Keratinocyte (primary cell): ENCODE measurements around the gene CPEB3. TPM values are rescaled to one million over a fixed set of nuclear protein-coding genes. Genes with fewer than 3 reads are reported as not detected.

Source experiments
- DNase-seq: peaks from one replicate; pipeline ENCODE4 v3.0.0-alpha.2; 2011; ENCODE audit warnings: low read depth, missing footprints, low spot score
- FAIRE-seq: peaks from 2 replicates; lab custom pipeline; 2011; peaks lifted over from hg19 to GRCh38; lab: Jason Lieb, UNC
- H2AFZ ChIP-seq: 2 replicates; pipeline ENCODE4 v1.6.0; 2012; ENCODE audit warnings: low read length, control low read depth, inconsistent platforms; ENCODE audit not compliant: control insufficient read depth
- H3K27ac ChIP-seq: 2 replicates; pipeline ENCODE4 v1.5.1; 2011; ENCODE audit warnings: low read length; ENCODE audit not compliant: control insufficient read depth, insufficient read depth
- H3K27me3 ChIP-seq: 3 replicates; pipeline ENCODE4 v1.6.0; 2011; ENCODE audit warnings: low read length; ENCODE audit not compliant: control insufficient read depth, insufficient read depth; ENCODE audit errors: extremely low read depth
- H3K36me3 ChIP-seq, 2 experiments: 2 replicates in 1 of 2; 3 replicates in 1 of 2; pipeline ENCODE4 v1.5.1; 2011; ENCODE audit warnings: low read length in 2 of 2, mild to moderate bottlenecking in 1 of 2; ENCODE audit not compliant: control insufficient read depth in 2 of 2, insufficient read depth in 2 of 2; ENCODE audit errors: extremely low read depth in 1 of 2
- H3K4me1 ChIP-seq: 3 replicates; pipeline ENCODE4 v1.5.1; 2011; ENCODE audit warnings: low read length; ENCODE audit not compliant: control insufficient read depth, insufficient read depth; ENCODE audit errors: extremely low read depth
- H3K4me2 ChIP-seq: 3 replicates; pipeline ENCODE4 v1.6.0; 2011; ENCODE audit warnings: low read depth, low read length; ENCODE audit not compliant: control insufficient read depth, insufficient read depth; ENCODE audit errors: extremely low read depth
- H3K4me3 ChIP-seq, 3 experiments: fragments of 200-600 bp in 1 of 3; sonication (generic) in 1 of 3; 2 replicates in 2 of 3; 3 replicates in 1 of 3; pipeline ENCODE4 v1.5.1; 2011 to 2016; ENCODE audit warnings: low read length in 3 of 3, mild to moderate bottlenecking in 3 of 3, control low read depth in 2 of 3, inconsistent platforms in 1 of 3, low read depth in 1 of 3, mixed read lengths in 1 of 3, mixed run types in 1 of 3, moderate library complexity in 1 of 3; ENCODE audit not compliant: control insufficient read depth in 2 of 3, insufficient read depth in 2 of 3; ENCODE audit errors: extremely low read depth in 1 of 3
- H3K79me2 ChIP-seq: 2 replicates; pipeline ENCODE4 v1.6.0; 2012; ENCODE audit warnings: low read length; ENCODE audit not compliant: control insufficient read depth, insufficient read depth
- H3K9ac ChIP-seq: 3 replicates; pipeline ENCODE4 v1.6.0; 2011; ENCODE audit warnings: low read length; ENCODE audit not compliant: control insufficient read depth, insufficient read depth; ENCODE audit errors: extremely low read depth
- H3K9me1 ChIP-seq: 3 replicates; pipeline ENCODE4 v1.6.0; 2011; ENCODE audit warnings: low read length; ENCODE audit not compliant: control insufficient read depth, insufficient read depth; ENCODE audit errors: extremely low read depth
- H3K9me3 ChIP-seq: 2 replicates; pipeline ENCODE4 v1.5.1; 2012; ENCODE audit warnings: low read depth, low read length; ENCODE audit not compliant: control insufficient read depth
- H4K20me1 ChIP-seq: 3 replicates; pipeline ENCODE4 v1.6.0; 2011; ENCODE audit warnings: low read length; ENCODE audit not compliant: control insufficient read depth, insufficient read depth; ENCODE audit errors: extremely low read depth
- EZH2 ChIP-seq: IDR thresholded peaks from one replicate; pipeline ENCODE4 v1.6.1; 2012; ENCODE audit warnings: inconsistent platforms, mild to moderate bottlenecking, low read length, moderate library complexity
- dilution Hi-C: fragments of 300-500 bp; cut with MboI; formaldehyde crosslinking; loops from one replicate; pipeline ENCODE4 v1.7.0; 2020; ENCODE audit warnings: low sequenced_read_pairs; ENCODE audit not compliant: extremely low pct_ligation_motif_present
- polyA plus RNA-seq, 5 experiments: library from polyadenylated mRNA; depleted of rRNA in 3 of 5; stranded (reverse) in 3 of 5; stranded (forward) in 1 of 5; unstranded in 1 of 5; fragments of >200 nt; gene quantifications; 1 replicate in 1 of 5; 2 replicates in 3 of 5; 3 replicates in 1 of 5; pipeline versions ENCODE4 v1.2.1 to v1.2.3, GENCODE V29; 2011 to 2012; ENCODE audit warnings: missing spikeins in 2 of 5, low read depth in 1 of 5, low replicate concordance in 1 of 5
- TF ChIP-seq, protein P1 (sequence below), 3 experiments: IDR thresholded peaks in 1 of 3; conservative IDR thresholded peaks in 1 of 3; optimal IDR thresholded peaks in 1 of 3; 2 replicates in 2 of 3; 3 replicates in 1 of 3; pipeline versions ENCODE3 to v1.5.1; 2011; ENCODE audit warnings: low read length in 3 of 3, mild to moderate bottlenecking in 3 of 3, moderate library complexity in 2 of 3, control low read depth in 1 of 3, inconsistent platforms in 1 of 3; ENCODE audit not compliant: insufficient read depth in 2 of 3; ENCODE audit errors: extremely low read depth in 1 of 3

The CPEB3 gene
- polyA plus RNA-seq, 1 donor (not counting 4 experiments of a cell fraction or from before 2014, with no cell fraction given), result 0.47 TPM

DNA sequence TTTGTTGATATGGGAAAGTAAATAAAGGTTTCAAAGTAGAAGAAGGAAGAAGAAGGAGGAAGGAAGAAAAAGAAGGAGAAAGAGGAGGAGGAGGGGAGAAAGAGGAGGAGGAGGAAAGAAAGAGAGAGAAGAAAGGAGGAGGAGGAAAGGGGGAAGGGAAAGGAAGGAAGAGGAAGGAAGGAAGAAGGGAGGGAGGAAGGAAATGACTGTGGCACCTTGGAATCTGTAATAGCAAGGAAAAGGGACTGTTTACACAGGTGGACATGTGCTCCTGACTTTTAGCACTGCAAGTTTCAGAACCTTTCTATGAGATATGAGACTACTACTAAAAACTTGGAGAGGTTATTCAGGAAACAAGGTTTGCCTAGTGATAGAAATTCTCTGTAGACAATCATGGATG, 214.2 kb downstream of the CPEB3 start:
- H3K36me3 ChIP-seq, result peaks cover 0 to 2% of the 10 kb centered on the region in 2 experiments
- H3K9ac ChIP-seq, result no peak overlapping the region
- H3K9me3 ChIP-seq, result no peaks in the 10 kb centered on the region
- no peaks in the 10 kb centered on the region for H4K20me1 ChIP-seq
- H3K27ac ChIP-seq, result no peak overlapping the region
- FAIRE-seq (no peak), DNase-seq (no peak)
- H3K79me2 ChIP-seq, result no peaks in the 10 kb centered on the region
- no peak overlapping the region for H3K4me2 ChIP-seq
- dilution Hi-C loops, result no loop called here
- H3K27me3 ChIP-seq, result no peaks in the 10 kb centered on the region
- H2AFZ ChIP-seq, result no peak overlapping the region
- H3K4me3 ChIP-seq, result no peak overlapping the region
- TF ChIP-seq EZH2, result no peak
- TF ChIP-seq, protein P1, sequence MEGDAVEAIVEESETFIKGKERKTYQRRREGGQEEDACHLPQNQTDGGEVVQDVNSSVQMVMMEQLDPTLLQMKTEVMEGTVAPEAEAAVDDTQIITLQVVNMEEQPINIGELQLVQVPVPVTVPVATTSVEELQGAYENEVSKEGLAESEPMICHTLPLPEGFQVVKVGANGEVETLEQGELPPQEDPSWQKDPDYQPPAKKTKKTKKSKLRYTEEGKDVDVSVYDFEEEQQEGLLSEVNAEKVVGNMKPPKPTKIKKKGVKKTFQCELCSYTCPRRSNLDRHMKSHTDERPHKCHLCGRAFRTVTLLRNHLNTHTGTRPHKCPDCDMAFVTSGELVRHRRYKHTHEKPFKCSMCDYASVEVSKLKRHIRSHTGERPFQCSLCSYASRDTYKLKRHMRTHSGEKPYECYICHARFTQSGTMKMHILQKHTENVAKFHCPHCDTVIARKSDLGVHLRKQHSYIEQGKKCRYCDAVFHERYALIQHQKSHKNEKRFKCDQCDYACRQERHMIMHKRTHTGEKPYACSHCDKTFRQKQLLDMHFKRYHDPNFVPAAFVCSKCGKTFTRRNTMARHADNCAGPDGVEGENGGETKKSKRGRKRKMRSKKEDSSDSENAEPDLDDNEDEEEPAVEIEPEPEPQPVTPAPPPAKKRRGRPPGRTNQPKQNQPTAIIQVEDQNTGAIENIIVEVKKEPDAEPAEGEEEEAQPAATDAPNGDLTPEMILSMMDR (optimal IDR thresholded peaks at IDR 0.05 in 1 of 3, IDR thresholded peaks at IDR 0.05 in 1 of 3, conservative IDR thresholded peaks at IDR 0.05 in 1 of 3; ENCODE audit: extremely low read depth in 1 of 3, insufficient read depth in 2 of 3, low read length in 3 of 3), result no peak
- no peaks in the 10 kb centered on the region for H3K9me1 ChIP-seq
- peaks cover 3% of the 10 kb centered on the region for H3K4me1 ChIP-seq

- no peak for DNase-seq
- no peaks in the 10 kb centered on the region for H3K27me3 ChIP-seq
- peaks cover 3% of the 10 kb centered on the region for H3K4me1 ChIP-seq
- dilution Hi-C loops, result no loop called here
- no peak for FAIRE-seq
- H3K4me3 ChIP-seq, result no peak overlapping the region
- H3K27ac ChIP-seq, result no peak overlapping the region
- H3K9me3 ChIP-seq, result no peaks in the 10 kb centered on the region
- no peak overlapping the region for H2AFZ ChIP-seq
- peaks cover 0 to under 1% of the 10 kb centered on the region in 2 experiments for H3K36me3 ChIP-seq
- no peaks in the 10 kb centered on the region for H3K79me2 ChIP-seq
- no peak overlapping the region for H3K9ac ChIP-seq
- no peaks in the 10 kb centered on the region for H3K9me1 ChIP-seq
- no peak overlapping the region for H3K4me2 ChIP-seq
- TF ChIP-seq, protein P1 (optimal IDR thresholded peaks at IDR 0.05 in 1 of 3, IDR thresholded peaks at IDR 0.05 in 1 of 3, conservative IDR thresholded peaks at IDR 0.05 in 1 of 3; ENCODE audit: extremely low read depth in 1 of 3, insufficient read depth in 2 of 3, low read length in 3 of 3), result no peak
- TF ChIP-seq EZH2, result no peak
- H4K20me1 ChIP-seq, result no peaks in the 10 kb centered on the region
These were observed 215.0 kb downstream of the CPEB3 start for GRCh38 chr10:92075829-92076228.
